Measurements from ENCODE around the gene GALNT2.

Gene GALNT2

GRCh38 chr1:230266456-230266855 lies 199.4 kb downstream of the GALNT2 start:
- Histone ChIP-seq H3K4me3 (no peak overlapping the region), H3K27ac (peak overlapping the region; percentile 39 to 78)
- TF ChIP-seq, protein P1, sequence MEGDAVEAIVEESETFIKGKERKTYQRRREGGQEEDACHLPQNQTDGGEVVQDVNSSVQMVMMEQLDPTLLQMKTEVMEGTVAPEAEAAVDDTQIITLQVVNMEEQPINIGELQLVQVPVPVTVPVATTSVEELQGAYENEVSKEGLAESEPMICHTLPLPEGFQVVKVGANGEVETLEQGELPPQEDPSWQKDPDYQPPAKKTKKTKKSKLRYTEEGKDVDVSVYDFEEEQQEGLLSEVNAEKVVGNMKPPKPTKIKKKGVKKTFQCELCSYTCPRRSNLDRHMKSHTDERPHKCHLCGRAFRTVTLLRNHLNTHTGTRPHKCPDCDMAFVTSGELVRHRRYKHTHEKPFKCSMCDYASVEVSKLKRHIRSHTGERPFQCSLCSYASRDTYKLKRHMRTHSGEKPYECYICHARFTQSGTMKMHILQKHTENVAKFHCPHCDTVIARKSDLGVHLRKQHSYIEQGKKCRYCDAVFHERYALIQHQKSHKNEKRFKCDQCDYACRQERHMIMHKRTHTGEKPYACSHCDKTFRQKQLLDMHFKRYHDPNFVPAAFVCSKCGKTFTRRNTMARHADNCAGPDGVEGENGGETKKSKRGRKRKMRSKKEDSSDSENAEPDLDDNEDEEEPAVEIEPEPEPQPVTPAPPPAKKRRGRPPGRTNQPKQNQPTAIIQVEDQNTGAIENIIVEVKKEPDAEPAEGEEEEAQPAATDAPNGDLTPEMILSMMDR (IDR thresholded peaks at IDR 0.05), result no peak
- DNase-seq (ENCODE audit: low spot score), result peak; percentile 67

- TF ChIP-seq, protein P1 (IDR thresholded peaks at IDR 0.05), result no peak
- peak overlapping the region; percentile 39 to 78 for H3K27ac ChIP-seq
- no peak overlapping the region for H3K4me3 ChIP-seq
- DNase-seq (ENCODE audit: low spot score), result peak; percentile 49
Measured at GRCh38 chr1:230267338-230268065, 200.5 kb downstream of the GALNT2 start.

DNA sequence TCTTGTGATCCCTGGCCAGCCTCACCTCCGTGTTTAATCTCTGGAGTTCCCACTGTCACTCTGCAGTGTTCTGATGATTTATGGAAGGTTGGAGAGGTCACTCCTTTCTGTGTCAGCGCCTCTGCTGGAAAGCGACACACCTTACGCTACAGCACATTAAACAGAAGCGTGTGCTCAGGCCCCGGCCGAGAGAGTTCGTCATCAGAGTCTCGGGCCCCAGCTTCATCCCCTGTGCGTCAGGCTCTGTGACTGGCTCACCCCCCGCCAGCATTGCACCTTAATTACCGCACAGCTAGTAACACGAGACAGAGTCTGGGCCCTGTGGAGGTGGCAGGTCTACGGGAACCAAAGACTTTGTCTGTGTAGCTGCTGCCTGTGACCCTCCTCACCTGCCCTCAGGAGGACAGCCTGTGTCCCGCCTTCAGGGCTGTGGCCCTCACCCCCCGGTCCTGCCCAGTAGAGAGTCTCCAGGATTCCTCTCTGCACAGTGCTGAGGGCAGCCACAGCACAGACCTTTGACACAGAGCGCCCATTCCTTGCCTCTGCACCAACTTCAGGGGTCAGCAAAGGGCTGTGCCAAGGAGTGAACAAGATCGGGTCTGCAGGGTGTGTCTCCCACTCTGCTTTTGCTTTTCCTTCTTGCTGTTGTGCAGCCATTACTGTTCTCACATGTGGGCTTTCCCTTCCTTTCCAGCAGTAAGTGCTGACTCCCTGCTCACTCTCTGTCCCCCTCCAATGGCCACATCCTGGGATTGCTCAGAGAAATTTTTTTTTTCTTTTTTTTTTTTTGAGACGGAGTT lies 201.5 kb downstream of the GALNT2 start:
- TF ChIP-seq, protein P1 (IDR thresholded peaks at IDR 0.05), result no peak
- Histone ChIP-seq H3K4me3 (no peak overlapping the region), H3K27ac (peak overlapping the region in 1 of 2 donors; percentile 15)
- no peak for DNase-seq (ENCODE audit: low spot score)

GRCh38 chr1:230270185-230270558 lies 203.1 kb downstream of the GALNT2 start:
- peak overlapping the region; percentile 29 to 83 for H3K27ac ChIP-seq
- no peak overlapping the region for H3K4me3 ChIP-seq
- no peak for DNase-seq (ENCODE audit: low spot score)
- TF ChIP-seq, protein P1 (IDR thresholded peaks at IDR 0.05), result no peak

- H3K27ac ChIP-seq, result peak overlapping the region; percentile 29 to 83
- no peak for DNase-seq (ENCODE audit: low spot score)
- TF ChIP-seq, protein P1 (IDR thresholded peaks at IDR 0.05), result no peak
- H3K4me3 ChIP-seq, result no peak overlapping the region
Measured at GRCh38 chr1:230270559-230271281, 203.7 kb downstream of the GALNT2 start.

DNA sequence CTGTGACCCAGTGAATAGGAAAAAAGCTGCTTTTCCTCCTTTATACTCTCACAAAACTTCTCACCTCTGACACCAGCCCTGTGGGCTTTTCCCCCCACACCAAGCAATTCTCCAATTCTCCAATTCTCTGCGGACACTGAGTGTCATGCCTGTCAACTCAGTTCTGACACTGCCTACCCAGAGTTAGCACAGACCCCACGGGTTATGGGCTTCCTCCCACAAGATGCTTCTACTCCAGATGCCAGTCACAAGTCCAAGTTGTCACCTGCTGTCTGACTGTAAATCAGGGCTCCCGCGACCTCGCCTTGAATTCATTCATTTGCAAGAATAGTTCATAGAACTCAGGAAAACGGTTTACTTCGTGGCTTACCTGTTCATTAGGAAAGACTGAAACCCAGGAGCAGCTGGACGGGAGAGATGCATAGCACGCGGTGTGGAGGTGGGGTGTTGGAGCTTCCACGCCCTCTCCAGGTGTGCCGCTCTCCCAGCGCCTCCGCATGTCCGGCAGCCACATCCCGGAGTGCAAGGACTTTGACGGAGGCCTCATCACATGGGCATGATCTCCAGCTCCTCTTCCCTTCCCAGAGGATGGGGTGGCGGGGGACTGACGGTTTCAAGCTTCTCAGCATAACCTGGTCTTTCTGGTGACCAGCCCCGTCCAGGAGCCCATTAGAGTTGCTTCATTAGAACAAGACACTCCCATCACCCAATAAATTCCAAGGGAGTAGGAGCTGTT lies 204.4 kb downstream of the GALNT2 start:
- DNase-seq (ENCODE audit: low spot score), result no peak
- Histone ChIP-seq H3K4me3 (no peak overlapping the region), H3K27ac (peak overlapping the region; percentile 29 to 83)
- TF ChIP-seq, protein P1 (IDR thresholded peaks at IDR 0.05), result no peak
